Measurements from ENCODE around the gene PTPRM.

DNA sequence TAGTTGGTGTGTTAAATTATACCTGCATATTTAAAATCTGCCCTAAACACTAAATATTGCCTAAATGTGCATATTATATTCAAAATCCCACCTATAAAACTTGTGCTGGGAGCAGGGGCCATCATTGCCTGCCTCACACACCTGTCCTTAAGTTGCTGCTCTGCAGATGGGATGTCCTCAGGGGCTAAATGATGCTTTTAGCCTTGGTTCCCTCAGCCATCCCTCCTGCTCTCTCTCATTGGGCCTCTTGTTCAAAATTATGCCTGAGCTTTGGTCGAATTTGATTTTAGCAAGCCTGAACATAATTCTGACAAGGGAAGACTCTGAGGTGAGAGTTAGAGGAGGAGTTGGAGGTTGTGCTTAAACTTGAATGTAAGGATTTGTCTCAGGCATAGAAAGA is 723.8 kb downstream of the PTPRM start:
- TF ChIP-seq EZH2 (IDR thresholded peaks at IDR 0.05; ENCODE audit: insufficient read depth, poor library complexity, severe bottlenecking) (no peak), EZH2phosphoT487 (IDR thresholded peaks at IDR 0.05; ENCODE audit: insufficient read depth, low read depth) (no peak)
